Measurements from ENCODE around the gene RTCA. TPM values are rescaled to one million over a fixed set of nuclear protein-coding genes. Genes with fewer than 3 reads are reported as not detected.

RTCA gene
- total and polyA plus RNA-seq, 2 donors (not counting 1 experiment from before 2014, with no cell fraction given), result 15.7 to 31.0 TPM

- peaks cover 8 to 51% of the 10 kb centered on the region in 2 experiments for H3K36me3 ChIP-seq (replicated peaks in 1 of 2; ENCODE audit: control extremely low read depth in 1 of 2, control insufficient read depth in 1 of 2, extremely low read depth in 1 of 2, insufficient read depth in 2 of 2, low read length in 1 of 2)
These were observed 31.6 kb upstream of the RTCA start for GRCh38 chr1:100234432-100234831.

GRCh38 chr1:100237091-100237490 is 28.9 kb upstream of the RTCA start:
- 100% methylated on average over 1 of the region's 3 CpGs for WGBS (ENCODE audit: insufficient coverage)
- Histone ChIP-seq H4K20me1 (ENCODE audit: control insufficient read depth, insufficient read depth, low read length, poor library complexity, severe bottlenecking) (peaks cover 8% of the 10 kb centered on the region), H3K9me3 (ENCODE audit: control extremely low read depth in 1 of 3, control insufficient read depth in 2 of 3, insufficient read depth in 1 of 3, low read length in 2 of 3) (no peaks in the 10 kb centered on the region), H3K36me3 (replicated peaks in 1 of 2; ENCODE audit: control extremely low read depth in 1 of 2, control insufficient read depth in 1 of 2, extremely low read depth in 1 of 2, insufficient read depth in 2 of 2, low read length in 1 of 2) (peaks cover 9 to 31% of the 10 kb centered on the region in 2 experiments), H3K27me3 (replicated peaks in 1 of 4; ENCODE audit: control extremely low read depth in 1 of 4, control insufficient read depth in 3 of 4, insufficient read depth in 4 of 4, low read length in 3 of 4) (no peaks in the 10 kb centered on the region), H3K27ac (ENCODE audit: low read length in 2 of 2) (no peak overlapping the region), H3K79me2 (ENCODE audit: control insufficient read depth, insufficient read depth, low read length) (peaks cover 16% of the 10 kb centered on the region), H3K4me2 (replicated peaks; ENCODE audit: low read depth, low read length, poor library complexity, severe bottlenecking) (no peak overlapping the region), H3K4me1 (ENCODE audit: control insufficient read depth in 2 of 2, insufficient read depth in 2 of 2, low read length in 2 of 2) (no peaks in the 10 kb centered on the region), H3K9ac (ENCODE audit: low read length) (no peak overlapping the region), H2AFZ (ENCODE audit: insufficient read depth, low read depth, low read length, poor library complexity, severe bottlenecking) (no peak overlapping the region), H3K4me3 (ENCODE audit: control extremely low read depth in 1 of 5, extremely low read depth in 1 of 5, insufficient read depth in 1 of 5, low read depth in 2 of 5, low read length in 4 of 5) (no peak overlapping the region)
- ChIA-PET POLR2A (no interaction called here), CTCF (no interaction called here)
- Mint-ChIP-seq H3K27ac (no peak overlapping the region), H3K4me3 (no peak overlapping the region), H3K9me3 (ENCODE audit: insufficient read depth) (no peaks in the 10 kb centered on the region), H3K27me3 (no peaks in the 10 kb centered on the region), H3K4me1 (no peaks in the 10 kb centered on the region)
- intact Hi-C loops (cut with micrococcal nuclease), result no loop called here
- ATAC-seq (ENCODE audit: low read depth), result no peak
- TF ChIP-seq EZH2 (IDR thresholded peaks at IDR 0.05; ENCODE audit: borderline replicate concordance, insufficient read depth, low read depth, low read length, poor library complexity, severe bottlenecking) (no peak), CTCF (IDR thresholded peaks at IDR 0.05) (no peak)
- DNase-seq, result no peak

More at GRCh38 chr1:100234432-100234831, 31.6 kb upstream of the RTCA start:
- Histone ChIP-seq H2AFZ (ENCODE audit: insufficient read depth, low read depth, low read length, poor library complexity, severe bottlenecking) (no peak overlapping the region), H3K27ac (ENCODE audit: low read length in 2 of 2) (no peak overlapping the region), H3K9me3 (ENCODE audit: control extremely low read depth in 1 of 3, control insufficient read depth in 2 of 3, insufficient read depth in 1 of 3, low read length in 2 of 3) (no peaks in the 10 kb centered on the region), H4K20me1 (ENCODE audit: control insufficient read depth, insufficient read depth, low read length, poor library complexity, severe bottlenecking) (no peaks in the 10 kb centered on the region), H3K79me2 (ENCODE audit: control insufficient read depth, insufficient read depth, low read length) (peaks cover 14% of the 10 kb centered on the region), H3K27me3 (replicated peaks in 1 of 4; ENCODE audit: control extremely low read depth in 1 of 4, control insufficient read depth in 3 of 4, insufficient read depth in 4 of 4, low read length in 3 of 4) (no peaks in the 10 kb centered on the region), H3K4me1 (ENCODE audit: control insufficient read depth in 2 of 2, insufficient read depth in 2 of 2, low read length in 2 of 2) (no peaks in the 10 kb centered on the region), H3K4me2 (replicated peaks; ENCODE audit: low read depth, low read length, poor library complexity, severe bottlenecking) (no peak overlapping the region), H3K4me3 (ENCODE audit: control extremely low read depth in 1 of 5, extremely low read depth in 1 of 5, insufficient read depth in 1 of 5, low read depth in 2 of 5, low read length in 4 of 5) (no peak overlapping the region), H3K9ac (ENCODE audit: low read length) (no peak overlapping the region)
- no peak for DNase-seq
- ChIA-PET POLR2A (no interaction called here), CTCF (no interaction called here)
- no peak for ATAC-seq (ENCODE audit: low read depth)
- no CpG with 5 or more reads among the region's 1 CpG for WGBS (ENCODE audit: insufficient coverage)
- intact Hi-C loops (cut with micrococcal nuclease), result no loop called here
- Mint-ChIP-seq H3K27ac (no peak overlapping the region), H3K9me3 (ENCODE audit: insufficient read depth) (no peaks in the 10 kb centered on the region), H3K4me1 (no peaks in the 10 kb centered on the region), H3K4me3 (no peak overlapping the region), H3K27me3 (no peaks in the 10 kb centered on the region)
- TF ChIP-seq EZH2 (IDR thresholded peaks at IDR 0.05; ENCODE audit: borderline replicate concordance, insufficient read depth, low read depth, low read length, poor library complexity, severe bottlenecking) (no peak), CTCF (IDR thresholded peaks at IDR 0.05) (no peak)
